Heart right ventricle (tissue), 16 donors: ENCODE results near the gene MAPK11. TPM values are rescaled to one million over a fixed set of nuclear protein-coding genes. Genes with fewer than 3 reads are reported as not detected.

Experiments used
- ATAC-seq, 8 donors: fragments of 200-7000 bp; cut with Tn5 transposase; one replicate each; pipeline ENCODE4 v1.9.1; 2020; ENCODE audit warnings: mild to moderate bottlenecking in 8 of 8, moderate library complexity in 8 of 8, moderate number of reproducible peaks in 1 of 8
- DNase-seq, 2 donors: peaks; one replicate each; pipeline ENCODE4 v3.0.0-alpha.2; 2020
- H3K27ac ChIP-seq, 10 donors: fragments of 200-600 bp; sonication (generic) in 2 of 10; one replicate each; pipeline versions ENCODE4 v1.5.0 to v1.8.0; 2020 to 2022; ENCODE audit warnings: mild to moderate bottlenecking in 3 of 10
- H3K27me3 ChIP-seq, 7 donors: fragments of 200-600 bp; one replicate each; pipeline ENCODE4 v1.8.0; 2021 to 2022; ENCODE audit warnings: mild to moderate bottlenecking in 2 of 7
- H3K36me3 ChIP-seq, 9 donors: fragments of 200-600 bp; sonication (generic) in 1 of 9; one replicate each; pipeline versions ENCODE4 v1.5.0 to v1.8.0; 2020 to 2022; ENCODE audit warnings: mild to moderate bottlenecking in 2 of 9
- H3K4me1 ChIP-seq, 9 donors: fragments of 200-600 bp; sonication (generic) in 1 of 9; one replicate each; pipeline versions ENCODE4 v1.5.0 to v1.8.0; 2020 to 2022; ENCODE audit warnings: mild to moderate bottlenecking in 4 of 9
- H3K4me3 ChIP-seq, 10 donors: fragments of 200-600 bp; sonication (generic) in 2 of 10; one replicate each; pipeline versions ENCODE4 v1.5.0 to v1.8.0; 2020 to 2022; ENCODE audit warnings: mild to moderate bottlenecking in 7 of 10, moderate library complexity in 2 of 10
- H3K9me3 ChIP-seq, 11 donors: fragments of 200-600 bp in 10 of 11; sonication (generic) in 2 of 11; one replicate each; pipeline versions ENCODE4 v1.5.0 to v1.8.0; 2013 to 2022; ENCODE audit warnings: mild to moderate bottlenecking in 2 of 11, control low read depth in 1 of 11, moderate library complexity in 1 of 11
- CTCF ChIP-seq, 9 donors: fragments of 200-600 bp; sonication (generic) in 2 of 9; IDR thresholded peaks; one replicate each; pipeline versions ENCODE4 v1.5.0 to v1.8.0; 2021 to 2022; ENCODE audit warnings: antibody characterized with exemption in 9 of 9, mild to moderate bottlenecking in 5 of 9, moderate library complexity in 1 of 9
- WGBS, 2 donors: extraction: QIAGEN DNeasy Blood & Tissue Kit; methylation state at CpG; one replicate each; pipeline ENCODE4 v1.1.7; 2013; ENCODE audit warnings: inconsistent platforms in 1 of 2; 5-methylcytosine and 5-hydroxymethylcytosine counted together
- intact Hi-C, 10 donors: fragments of 100-400 bp; cut with DNase I; formaldehyde crosslinking; loops; one replicate each; pipeline versions ENCODE4 v1.11.1 to v1.14.2; 2022
- polyA plus RNA-seq, 2 donors: library from polyadenylated mRNA; stranded (reverse); fragments of 200-250 nt; gene quantifications; one replicate each; pipeline ENCODE4 v1.2.3, GENCODE V29; 2013
- total RNA-seq, 10 donors: library from RNA; stranded (reverse); fragmentation: NEBNext Ultra II Directional in 3 of 10; extraction: Animal tissue kit (Norgen Biotek cat#: 25700) in 3 of 10; gene quantifications; one replicate each; pipeline versions ENCODE4 v1.2.1 to v1.2.4, GENCODE V29; 2021 to 2023
- donor health status: Arrhythmogenic right ventricular cardiomyopathy.
- donor health status: ischemic (EF 13 %, LVEDD 7.1; RV severe dilation, severe dysfunction).
- donor health status: healthy with polysubstance abuse.
- donor health status: DM: no; HTN: yes; CAD: no.
- donor health status: DM: no; HTN: no; CAD: no.
- donor health status: ischemic (EF 25% LVEDD 6.9; RV normal size, moderate dysfunction).
- donor health status: ischemic (EF 25% LVEDD 5.7; RV mildly dilated, moderate dysfunction).
- donor health status: healthy.
- donor health status: DM: yes; HTN: yes; CAD: no.
- donor health status: Ischemic cardiomyopathy.
- donor health status: ischemic (EF 35%, LVEDD 5.7; RV mildly dilated, moderate dysfunction).
- donor health status: nonischemic (EF 11% LVEDD 7.7; RV severe dilation, severe dysfunction).
- donor health status: DM: yes; HTN: yes; CAD: no.
- donor health status: PGD.
- donor health status: ischemic (EF 29% LVEDD 5.4; RV normal size, mild dysfunction).
- donor health status: nonischemic (EF 23%, LVEDD 6.1; RV moderate dilation, normal function).

MAPK11 gene
- total and polyA plus RNA-seq, 12 donors: 4.3 to 18.0 (median 7.2) TPM

GRCh38 chr22:50278956-50279619 is 8.9 kb upstream of the MAPK11 start:
- Histone ChIP-seq H3K9me3 (no peaks in the 10 kb centered on the region), H3K4me3 (no peak overlapping the region), H3K27ac (no peak overlapping the region), H3K4me1 (peaks cover 0 to 17% (median 3%) of the 10 kb centered on the region in 9 donors), H3K27me3 (no peaks in the 10 kb centered on the region), H3K36me3 (peaks cover 3 to 95% (median 71%) of the 10 kb centered on the region in 9 donors)
- WGBS, 2 donors: 92 to 93% methylated on average over 28 to 30 of the region's 30 CpGs
- DNase-seq (no peak), ATAC-seq (no peak)
- TF ChIP-seq CTCF (IDR thresholded peaks at IDR 0.05): no peak
- intact Hi-C loops: loop anchor here in 3 of 10 donors (5.0 kb wide), 2 partner anchors 43 to 48 kb away; partner anchors contain the start of gene DENND6B (in 2 of the 3)

DNA sequence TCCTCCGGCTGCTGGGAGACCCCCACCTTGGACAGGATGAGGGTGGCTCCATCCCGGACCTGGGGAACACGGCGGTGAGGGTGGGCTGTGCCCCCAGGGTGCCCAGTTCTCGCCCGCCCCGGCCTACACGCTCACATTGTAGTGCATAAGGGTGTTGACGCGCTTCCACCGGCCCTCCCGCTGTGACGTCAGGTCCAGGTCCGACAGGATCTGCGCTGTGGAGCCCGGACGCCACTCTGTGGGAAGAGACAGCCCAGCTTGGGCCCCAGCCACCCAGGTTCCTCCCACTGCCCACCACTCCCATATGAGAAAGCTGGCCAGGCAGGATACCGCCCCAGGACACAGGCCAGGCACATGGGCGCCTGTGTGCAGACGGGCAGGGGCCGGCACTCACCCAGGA is 8.3 kb upstream of the MAPK11 start:
- Histone ChIP-seq H3K4me3 (no peak overlapping the region), H3K27ac (no peak overlapping the region), H3K9me3 (no peaks in the 10 kb centered on the region), H3K27me3 (no peaks in the 10 kb centered on the region), H3K36me3 (peaks cover 3 to 91% (median 68%) of the 10 kb centered on the region in 9 donors), H3K4me1 (peaks cover 0 to 23% (median 5%) of the 10 kb centered on the region in 9 donors)
- no peak for DNase-seq
- WGBS, 2 donors: 91 to 92% methylated on average over 21 of the region's 21 CpGs
- intact Hi-C loops: loop anchor here in 3 of 10 donors (5.0 kb wide), 2 partner anchors 44 to 49 kb away; partner anchors contain the start of gene DENND6B (in 2 of the 3)
- no peak for ATAC-seq
- TF ChIP-seq CTCF (IDR thresholded peaks at IDR 0.05): no peak

GRCh38 chr22:50277761-50278160 is 7.6 kb upstream of the MAPK11 start:
- no peak for TF ChIP-seq CTCF (IDR thresholded peaks at IDR 0.05)
- 87 to 93% methylated on average over 25 of the region's 25 CpGs for WGBS, 2 donors
- H3K27ac ChIP-seq: no peak overlapping the region
- DNase-seq (no peak), ATAC-seq (no peak)
- H3K27me3 ChIP-seq: peaks cover 0 to 2% (median 0%) of the 10 kb centered on the region in 7 donors
- no peaks in the 10 kb centered on the region for H3K9me3 ChIP-seq
- H3K4me3 ChIP-seq: no peak overlapping the region
- peaks cover 2 to 84% (median 62%) of the 10 kb centered on the region in 9 donors for H3K36me3 ChIP-seq
- intact Hi-C loops: loop anchor here in 7 of 10 donors (2.0 to 5.0 kb wide), 3 partner anchors 45 to 50 kb away; partner anchors contain the start of gene DENND6B (in 6 of the 7)
- H3K4me1 ChIP-seq: peaks cover 0 to 21% (median 7%) of the 10 kb centered on the region in 9 donors

DNA sequence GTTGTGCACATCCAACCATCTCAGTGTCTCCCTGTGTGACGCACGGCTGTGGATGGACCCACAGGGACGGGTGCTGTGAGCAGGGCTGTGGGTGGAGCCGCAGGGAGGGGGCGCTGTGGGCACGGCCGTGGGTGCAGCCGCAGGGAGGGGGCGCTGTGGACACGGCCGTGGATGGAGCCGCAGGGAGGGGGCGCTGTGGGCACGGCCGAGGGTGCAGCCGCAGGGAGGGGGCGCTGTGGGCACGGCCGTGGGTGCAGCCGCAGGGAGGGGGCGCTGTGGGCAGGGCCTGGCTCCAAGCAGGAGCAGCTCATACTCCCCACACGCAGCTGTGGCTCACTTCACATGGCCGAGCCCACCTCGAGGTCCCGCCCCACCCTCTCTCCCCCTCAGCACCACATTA is 6.0 kb upstream of the MAPK11 start:
- no peaks in the 10 kb centered on the region for H3K9me3 ChIP-seq
- peaks cover 8 to 27% (median 20%) of the 10 kb centered on the region in 9 donors for H3K4me1 ChIP-seq
- intact Hi-C loops: loop anchor here in 8 of 10 donors (1.0 to 5.0 kb wide), 4 partner anchors 46 to 51 kb away; partner anchors contain the start of gene DENND6B (in 7 of the 8)
- H3K27me3 ChIP-seq: peaks cover 0 to 18% (median 0%) of the 10 kb centered on the region in 7 donors
- ATAC-seq: peak; percentile 72 to 93 (median 78)
- DNase-seq: peak in 1 of 2 donors; percentile 75
- no peak overlapping the region for H3K4me3 ChIP-seq
- WGBS, 2 donors: 59 to 69% methylated on average over 25 of the region's 25 CpGs
- H3K27ac ChIP-seq: peak overlapping the region in 1 of 10 donors; percentile 32
- peaks cover 0 to 68% (median 49%) of the 10 kb centered on the region in 9 donors for H3K36me3 ChIP-seq
- TF ChIP-seq CTCF (IDR thresholded peaks at IDR 0.05): peak; percentile 21 to 76 (median 61)
